ACHN (cell line): ENCODE measurements around the gene SH3PXD2A.

Experiments used
- DNase-seq: peaks from one replicate; pipeline ENCODE4 v3.0.0-alpha.2; 2015
- in situ Hi-C: cut with HindIII; loops from 2 replicates; pipeline ENCODE4 v1.10.0; 2017; ENCODE audit warnings: low sequenced_read_pairs, low pct_ligation_motif_present, low pct_unique_long_range_greater_than_20kb

SH3PXD2A gene

GRCh38 chr10:103622286-103622685 lies 233.1 kb downstream of the SH3PXD2A start:
- DNase-seq, result no peak
- in situ Hi-C loops, result no loop called here

GRCh38 chr10:103621783-103622125 lies 233.6 kb downstream of the SH3PXD2A start:
- DNase-seq, result no peak
- in situ Hi-C loops, result no loop called here

- in situ Hi-C loops, result no loop called here
- DNase-seq, result no peak
These were observed 234.2 kb downstream of the SH3PXD2A start for GRCh38 chr10:103620891-103621782.

- in situ Hi-C loops, result no loop called here
- no peak for DNase-seq
These were observed 235.0 kb downstream of the SH3PXD2A start for GRCh38 chr10:103620352-103620740.

GRCh38 chr10:103619424-103620351 lies 235.7 kb downstream of the SH3PXD2A start:
- no peak for DNase-seq
- in situ Hi-C loops, result no loop called here

- in situ Hi-C loops, result no loop called here
- DNase-seq, result no peak
These were observed 236.6 kb downstream of the SH3PXD2A start for GRCh38 chr10:103618575-103619423.

- in situ Hi-C loops, result no loop called here
- DNase-seq, result no peak
These were observed 237.6 kb downstream of the SH3PXD2A start for GRCh38 chr10:103617602-103618385.

GRCh38 chr10:103616705-103617601 lies 238.4 kb downstream of the SH3PXD2A start:
- in situ Hi-C loops, result no loop called here
- no peak for DNase-seq

GRCh38 chr10:103614306-103615158 lies 240.8 kb downstream of the SH3PXD2A start:
- no peak for DNase-seq
- in situ Hi-C loops, result no loop called here

GRCh38 chr10:103613616-103614015 lies 241.8 kb downstream of the SH3PXD2A start:
- no peak for DNase-seq
- in situ Hi-C loops, result no loop called here

GRCh38 chr10:103612462-103613365 lies 242.7 kb downstream of the SH3PXD2A start:
- DNase-seq, result no peak
- in situ Hi-C loops, result no loop called here

- in situ Hi-C loops, result no loop called here
These were observed 244.4 kb downstream of the SH3PXD2A start for GRCh38 chr10:103610921-103611511.

GRCh38 chr10:103610083-103610472 lies 245.3 kb downstream of the SH3PXD2A start:
- no peak for DNase-seq
- in situ Hi-C loops, result no loop called here

More at GRCh38 chr10:103610921-103611511, 244.4 kb downstream of the SH3PXD2A start:
- DNase-seq, result no peak

- DNase-seq, result peak; percentile 14
- in situ Hi-C loops, result no loop called here
These were observed 245.9 kb downstream of the SH3PXD2A start for GRCh38 chr10:103609231-103610082.
